GM23338 (cell line): ENCODE data around the gene NDST3. TPM values are rescaled to one million over a fixed set of nuclear protein-coding genes. Genes with fewer than 3 reads are reported as not detected.

Source experiments
- ATAC-seq: fragments of 200-7000 bp; cut with Tn5 transposase; 3 replicates; pipeline ENCODE4 v1.9.1; 2020
- DNase-seq: peaks from one replicate; pipeline ENCODE4 v3.0.0-alpha.2; 2015; ENCODE audit warnings: low spot score
- H2AFZ ChIP-seq: fragments of 200-600 bp; sonication (generic); 2 replicates; pipeline ENCODE4 v1.8.0; 2016; ENCODE audit warnings: antibody characterized with exemption, mild to moderate bottlenecking, moderate library complexity
- H3F3A ChIP-seq: fragments of 200-600 bp; sonication (generic); replicated peaks from 2 replicates; pipeline ENCODE4 v1.8.0; 2017; ENCODE audit warnings: antibody characterized with exemption, mixed run types, low read depth
- H3K27ac ChIP-seq: fragments of 200-600 bp; sonication (generic); 2 replicates; pipeline ENCODE4 v1.6.1; 2016; ENCODE audit warnings: low read depth
- H3K27me3 ChIP-seq: fragments of 200-600 bp; sonication (generic); 2 replicates; pipeline ENCODE4 v1.8.0; 2016; ENCODE audit warnings: mild to moderate bottlenecking, mixed run types, moderate library complexity; ENCODE audit not compliant: insufficient read depth
- H3K36me3 ChIP-seq: fragments of 200-600 bp; sonication (generic); 2 replicates; pipeline ENCODE4 v1.8.0; 2016; ENCODE audit warnings: mild to moderate bottlenecking; ENCODE audit not compliant: insufficient read depth
- H3K4me1 ChIP-seq: fragments of 200-600 bp; sonication (generic); 2 replicates; pipeline ENCODE4 v1.8.0; 2016; ENCODE audit warnings: mild to moderate bottlenecking, moderate library complexity; ENCODE audit not compliant: insufficient read depth
- H3K4me2 ChIP-seq: fragments of 200-600 bp; sonication (generic); 2 replicates; pipeline ENCODE4 v1.7.1; 2017; ENCODE audit warnings: mixed run types
- H3K4me3 ChIP-seq: fragments of 200-600 bp; sonication (generic); 2 replicates; pipeline ENCODE4 v1.6.1; 2016; ENCODE audit warnings: mixed run types
- H3K79me2 ChIP-seq: fragments of 200-600 bp; sonication (generic); replicated peaks from 2 replicates; pipeline ENCODE4 v1.8.0; 2017; ENCODE audit warnings: mild to moderate bottlenecking; ENCODE audit not compliant: insufficient read depth
- H3K9me2 ChIP-seq: fragments of 200-600 bp; sonication (generic); 2 replicates; pipeline ENCODE4 v1.8.0; 2017; ENCODE audit not compliant: insufficient read depth
- H4K20me1 ChIP-seq: fragments of 200-600 bp; sonication (generic); replicated peaks from 2 replicates; pipeline ENCODE4 v1.8.0; 2017; ENCODE audit warnings: mild to moderate bottlenecking; ENCODE audit not compliant: insufficient read depth
- H3K27ac Mint-ChIP-seq: 2 replicates; pipeline ENCODE4 v1.8.0; 2020; ENCODE audit warnings: inconsistent platforms, mild to moderate bottlenecking, moderate library complexity, mixed read lengths
- H3K27me3 Mint-ChIP-seq: 3 replicates; pipeline ENCODE4 v1.8.0; 2022; ENCODE audit warnings: low read depth, mild to moderate bottlenecking, moderate library complexity, mixed read lengths, inconsistent platforms; ENCODE audit not compliant: insufficient read depth, poor library complexity
- H3K36me3 Mint-ChIP-seq: 3 replicates; pipeline ENCODE4 v1.8.0; 2021; ENCODE audit warnings: low read depth, mild to moderate bottlenecking, inconsistent platforms, moderate library complexity, mixed read lengths
- H3K4me1 Mint-ChIP-seq: 3 replicates; pipeline ENCODE4 v1.8.0; 2020; ENCODE audit warnings: mild to moderate bottlenecking, inconsistent platforms, mixed read lengths
- H3K4me3 Mint-ChIP-seq: 3 replicates; pipeline ENCODE4 v1.8.0; 2021; ENCODE audit warnings: moderate library complexity, mild to moderate bottlenecking, inconsistent platforms, mixed read lengths
- H3K9me3 Mint-ChIP-seq: 3 replicates; pipeline ENCODE4 v1.8.0; 2020; ENCODE audit warnings: moderate library complexity, mild to moderate bottlenecking, inconsistent platforms, mixed read lengths
- CREB1 ChIP-seq: fragments of 250-450 bp; sonication (Bioruptor Pico); IDR thresholded peaks from 2 replicates; pipeline ENCODE4 v1.5.0; 2020; ENCODE audit warnings: low read depth, mild to moderate bottlenecking, moderate library complexity
- EZH2 ChIP-seq: fragments of 200-600 bp; sonication (generic); IDR thresholded peaks from one replicate; pipeline ENCODE4 v1.8.0; 2017; ENCODE audit warnings: antibody characterized with exemption, mild to moderate bottlenecking, low read depth; ENCODE audit not compliant: unreplicated experiment
- EZH2phosphoT487 ChIP-seq: fragments of 200-600 bp; sonication (generic); IDR thresholded peaks from one replicate; pipeline ENCODE4 v1.8.1; 2018; ENCODE audit warnings: antibody characterized with exemption; ENCODE audit not compliant: unreplicated experiment
- JUNB ChIP-seq: IDR thresholded peaks from one replicate; pipeline ENCODE4 v1.6.1; 2016; ENCODE audit warnings: antibody characterized with exemption; ENCODE audit not compliant: unreplicated experiment
- NANOG ChIP-seq: IDR thresholded peaks from 2 replicates; pipeline ENCODE4 v1.6.1; 2016; ENCODE audit warnings: antibody characterized with exemption, borderline replicate concordance
- POLR2AphosphoS5 ChIP-seq: IDR thresholded peaks from 2 replicates; pipeline ENCODE4 v1.6.1; 2016; ENCODE audit warnings: antibody characterized with exemption, low read depth
- ZNF114 ChIP-seq: fragments of 250-450 bp; sonication (Bioruptor Pico); IDR thresholded peaks from 2 replicates; pipeline ENCODE4 v1.5.0; 2020; ENCODE audit warnings: mild to moderate bottlenecking, moderate library complexity
- ZNF331 ChIP-seq: fragments of 250-450 bp; sonication (Bioruptor Pico); IDR thresholded peaks from 2 replicates; pipeline ENCODE4 v1.5.0; 2020; ENCODE audit warnings: low read depth, mild to moderate bottlenecking, moderate library complexity
- polyA plus RNA-seq: library from polyadenylated mRNA; unstranded; fragments of >200 nt; fragmentation: Nextera tagmentation; extraction: Ambion mirVana; gene quantifications from 2 replicates; pipeline ENCODE4 v1.2.1, GENCODE V29; 2016
- total RNA-seq: library from RNA; depleted of rRNA; stranded (reverse); fragments of >200 nt; shearing (Covaris generic); gene quantifications from 2 replicates; pipeline ENCODE4 v1.2.3, GENCODE V29; 2014
- TF ChIP-seq, protein P1 (sequence below): IDR thresholded peaks from one replicate; pipeline ENCODE4 v1.6.1; 2018; ENCODE audit warnings: antibody characterized with exemption; ENCODE audit not compliant: unreplicated experiment
- TF ChIP-seq, protein P2 (sequence below): IDR thresholded peaks from 2 replicates; pipeline ENCODE4 v1.6.1; 2016; ENCODE audit warnings: antibody characterized with exemption
- TF ChIP-seq, protein P3 (sequence below), 2 experiments: fragments of 200-600 bp in 1 of 2; sonication (generic) in 1 of 2; conservative IDR thresholded peaks; 2 replicates each; pipeline versions ENCODE4 v1.5.1 to v1.6.1; 2016 to 2017; ENCODE audit warnings: antibody characterized with exemption in 2 of 2, low read depth in 2 of 2, mild to moderate bottlenecking in 2 of 2, moderate library complexity in 1 of 2

The NDST3 gene
- total and polyA plus RNA-seq, 2 experiments from 2014 or later = 0.19 to 0.56 TPM

DNA sequence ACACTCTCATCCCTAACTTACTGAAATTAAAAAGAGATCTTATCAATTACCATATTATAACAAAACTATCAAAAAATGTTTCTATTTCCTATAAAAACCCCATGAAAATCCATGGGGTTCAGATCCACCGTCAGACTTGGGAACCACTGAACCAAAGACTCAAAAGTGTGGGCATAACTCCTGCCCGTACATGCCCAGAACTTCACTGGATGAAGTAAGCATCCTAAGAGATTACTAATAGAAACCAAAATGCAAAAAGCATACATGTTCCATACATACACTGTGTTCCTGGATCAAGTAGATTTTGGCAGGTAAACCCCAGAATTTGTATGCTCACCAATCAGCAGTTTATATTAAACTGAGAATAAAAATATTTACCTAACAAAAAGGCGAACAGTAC, 252.4 kb downstream of the NDST3 start (continued):
- TF ChIP-seq, protein P1, sequence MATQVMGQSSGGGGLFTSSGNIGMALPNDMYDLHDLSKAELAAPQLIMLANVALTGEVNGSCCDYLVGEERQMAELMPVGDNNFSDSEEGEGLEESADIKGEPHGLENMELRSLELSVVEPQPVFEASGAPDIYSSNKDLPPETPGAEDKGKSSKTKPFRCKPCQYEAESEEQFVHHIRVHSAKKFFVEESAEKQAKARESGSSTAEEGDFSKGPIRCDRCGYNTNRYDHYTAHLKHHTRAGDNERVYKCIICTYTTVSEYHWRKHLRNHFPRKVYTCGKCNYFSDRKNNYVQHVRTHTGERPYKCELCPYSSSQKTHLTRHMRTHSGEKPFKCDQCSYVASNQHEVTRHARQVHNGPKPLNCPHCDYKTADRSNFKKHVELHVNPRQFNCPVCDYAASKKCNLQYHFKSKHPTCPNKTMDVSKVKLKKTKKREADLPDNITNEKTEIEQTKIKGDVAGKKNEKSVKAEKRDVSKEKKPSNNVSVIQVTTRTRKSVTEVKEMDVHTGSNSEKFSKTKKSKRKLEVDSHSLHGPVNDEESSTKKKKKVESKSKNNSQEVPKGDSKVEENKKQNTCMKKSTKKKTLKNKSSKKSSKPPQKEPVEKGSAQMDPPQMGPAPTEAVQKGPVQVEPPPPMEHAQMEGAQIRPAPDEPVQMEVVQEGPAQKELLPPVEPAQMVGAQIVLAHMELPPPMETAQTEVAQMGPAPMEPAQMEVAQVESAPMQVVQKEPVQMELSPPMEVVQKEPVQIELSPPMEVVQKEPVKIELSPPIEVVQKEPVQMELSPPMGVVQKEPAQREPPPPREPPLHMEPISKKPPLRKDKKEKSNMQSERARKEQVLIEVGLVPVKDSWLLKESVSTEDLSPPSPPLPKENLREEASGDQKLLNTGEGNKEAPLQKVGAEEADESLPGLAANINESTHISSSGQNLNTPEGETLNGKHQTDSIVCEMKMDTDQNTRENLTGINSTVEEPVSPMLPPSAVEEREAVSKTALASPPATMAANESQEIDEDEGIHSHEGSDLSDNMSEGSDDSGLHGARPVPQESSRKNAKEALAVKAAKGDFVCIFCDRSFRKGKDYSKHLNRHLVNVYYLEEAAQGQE = no peak
- TF ChIP-seq, protein P2, sequence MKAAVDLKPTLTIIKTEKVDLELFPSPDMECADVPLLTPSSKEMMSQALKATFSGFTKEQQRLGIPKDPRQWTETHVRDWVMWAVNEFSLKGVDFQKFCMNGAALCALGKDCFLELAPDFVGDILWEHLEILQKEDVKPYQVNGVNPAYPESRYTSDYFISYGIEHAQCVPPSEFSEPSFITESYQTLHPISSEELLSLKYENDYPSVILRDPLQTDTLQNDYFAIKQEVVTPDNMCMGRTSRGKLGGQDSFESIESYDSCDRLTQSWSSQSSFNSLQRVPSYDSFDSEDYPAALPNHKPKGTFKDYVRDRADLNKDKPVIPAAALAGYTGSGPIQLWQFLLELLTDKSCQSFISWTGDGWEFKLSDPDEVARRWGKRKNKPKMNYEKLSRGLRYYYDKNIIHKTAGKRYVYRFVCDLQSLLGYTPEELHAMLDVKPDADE = no peak
- TF ChIP-seq NANOG = no peak
- no peak for TF ChIP-seq JUNB
- TF ChIP-seq EZH2 = no peak

DNA sequence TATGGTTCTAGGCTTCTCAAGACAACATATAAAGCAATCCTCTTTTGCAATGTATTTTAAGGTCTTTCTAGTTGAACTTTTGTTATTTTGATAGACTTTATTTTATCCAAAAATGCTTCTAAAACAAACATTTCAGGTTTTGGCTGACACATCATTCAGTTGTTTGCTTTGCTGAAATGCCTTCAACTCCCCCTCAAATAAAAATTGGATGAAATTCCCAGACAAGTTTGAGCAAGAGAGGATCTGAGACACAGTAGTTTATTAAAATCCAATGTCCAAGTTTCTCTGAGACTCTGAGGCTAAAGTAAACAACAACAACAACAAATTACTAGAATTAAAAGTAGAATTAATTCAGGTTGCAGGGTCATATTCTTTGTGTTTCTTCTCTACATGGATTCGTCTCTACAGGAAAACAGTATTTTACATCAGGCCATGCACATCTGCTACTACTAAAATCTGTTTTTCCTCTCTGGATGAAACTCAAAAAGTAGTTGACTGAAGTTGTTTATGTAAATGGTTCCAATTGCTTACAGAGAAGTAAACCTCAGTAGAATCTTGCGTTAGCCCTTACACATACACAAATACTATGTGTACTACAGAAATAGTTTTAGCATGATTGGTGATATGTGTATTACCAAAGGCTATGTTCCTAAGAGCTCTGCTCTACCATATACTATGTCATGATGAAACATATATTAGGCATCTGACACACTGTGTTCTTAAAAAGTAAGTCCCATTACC, 253.6 kb downstream of the NDST3 start:
- ATAC-seq (no peak), DNase-seq (no peak)
- Histone ChIP-seq H3K79me2 (no peaks in the 10 kb centered on the region), H4K20me1 (no peaks in the 10 kb centered on the region), H2AFZ (no peak overlapping the region), H3K4me2 (no peak overlapping the region), H3F3A (no peaks in the 10 kb centered on the region), H3K9me2 (no peaks in the 10 kb centered on the region), H3K36me3 (no peaks in the 10 kb centered on the region), H3K4me3 (no peak overlapping the region), H3K27ac (no peak overlapping the region), H3K4me1 (peaks cover 7% of the 10 kb centered on the region; the same call in 1 of the 2 replicates), H3K27me3 (no peaks in the 10 kb centered on the region)
- Mint-ChIP-seq H3K4me3 (no peak overlapping the region), H3K36me3 (no peaks in the 10 kb centered on the region), H3K27ac (no peak overlapping the region), H3K4me1 (peaks cover 4% of the 10 kb centered on the region; the same call in 1 of the 3 replicates), H3K9me3 (no peaks in the 10 kb centered on the region), H3K27me3 (peaks cover 3% of the 10 kb centered on the region)
- TF ChIP-seq JUNB = no peak
- no peak for TF ChIP-seq ZNF114 (CRISPR knock-in tag)
- TF ChIP-seq, protein P3, sequence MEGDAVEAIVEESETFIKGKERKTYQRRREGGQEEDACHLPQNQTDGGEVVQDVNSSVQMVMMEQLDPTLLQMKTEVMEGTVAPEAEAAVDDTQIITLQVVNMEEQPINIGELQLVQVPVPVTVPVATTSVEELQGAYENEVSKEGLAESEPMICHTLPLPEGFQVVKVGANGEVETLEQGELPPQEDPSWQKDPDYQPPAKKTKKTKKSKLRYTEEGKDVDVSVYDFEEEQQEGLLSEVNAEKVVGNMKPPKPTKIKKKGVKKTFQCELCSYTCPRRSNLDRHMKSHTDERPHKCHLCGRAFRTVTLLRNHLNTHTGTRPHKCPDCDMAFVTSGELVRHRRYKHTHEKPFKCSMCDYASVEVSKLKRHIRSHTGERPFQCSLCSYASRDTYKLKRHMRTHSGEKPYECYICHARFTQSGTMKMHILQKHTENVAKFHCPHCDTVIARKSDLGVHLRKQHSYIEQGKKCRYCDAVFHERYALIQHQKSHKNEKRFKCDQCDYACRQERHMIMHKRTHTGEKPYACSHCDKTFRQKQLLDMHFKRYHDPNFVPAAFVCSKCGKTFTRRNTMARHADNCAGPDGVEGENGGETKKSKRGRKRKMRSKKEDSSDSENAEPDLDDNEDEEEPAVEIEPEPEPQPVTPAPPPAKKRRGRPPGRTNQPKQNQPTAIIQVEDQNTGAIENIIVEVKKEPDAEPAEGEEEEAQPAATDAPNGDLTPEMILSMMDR (conservative IDR thresholded peaks at IDR 0.05; ENCODE audit: low read depth in 2 of 2) = no peak
- TF ChIP-seq, protein P2 = no peak
- TF ChIP-seq POLR2AphosphoS5 = no peak
- no peak for TF ChIP-seq CREB1 (CRISPR knock-in tag)
- no peak for TF ChIP-seq ZNF331 (CRISPR knock-in tag)
- TF ChIP-seq, protein P1 = no peak
- no peak for TF ChIP-seq EZH2phosphoT487
